SK-N-SH (cell line): ENCODE results near the gene PPA2. TPM values are rescaled to one million over a fixed set of nuclear protein-coding genes. Genes with fewer than 3 reads are reported as not detected.

Experiments
- CTCF ChIA-PET: fragments of 300-600, 350-600 bp; formaldehyde crosslinking; extraction: SDS; loops from one replicate; lab custom pipeline; 2021; lab: Yijun Ruan, JAX
- POLR2A ChIA-PET: fragments of 350-600 bp; sonication (Branson Sonifier 250); formaldehyde crosslinking; extraction: SDS; loops from one replicate; lab custom pipeline; 2020; ENCODE audit warnings: antibody characterized with exemption, inconsistent platforms; lab: Yijun Ruan, JAX
- DNase-seq: peaks from one replicate; pipeline ENCODE4 v3.0.0; 2012
- H2AFZ ChIP-seq: fragments of 200-600 bp; sonication (generic); 2 replicates; pipeline ENCODE4 v1.8.1; 2016; ENCODE audit warnings: antibody characterized with exemption, mild to moderate bottlenecking, low read depth
- H3F3A ChIP-seq: fragments of 200-600 bp; sonication (generic); replicated peaks from 2 replicates; pipeline ENCODE3; 2016; ENCODE audit warnings: antibody characterized with exemption, mild to moderate bottlenecking; ENCODE audit not compliant: insufficient read depth
- H3K27ac ChIP-seq, 2 experiments: fragments of 200-500 bp in 1 of 2; fragments of 200-600 bp in 1 of 2; sonication (Bioruptor generic) in 1 of 2; sonication (generic), shearing (Covaris generic) in 1 of 2; 2 replicates each; pipeline versions ENCODE4 v1.5.1 to v1.6.1; 2014 to 2016; ENCODE audit warnings: low read depth in 2 of 2, inconsistent platforms in 1 of 2, low read length in 1 of 2, mild to moderate bottlenecking in 1 of 2, mixed read lengths in 1 of 2
- H3K27me3 ChIP-seq: fragments of 200-600 bp; sonication (generic), shearing (Covaris generic); 2 replicates; pipeline ENCODE4 v1.6.1; 2016; ENCODE audit warnings: mixed run types; ENCODE audit not compliant: insufficient read depth
- H3K36me3 ChIP-seq, 2 experiments: fragments of 200-500 bp in 1 of 2; fragments of 200-600 bp in 1 of 2; sonication (Bioruptor generic) in 1 of 2; sonication (generic) in 1 of 2; replicated peaks in 1 of 2; 2 replicates each; pipeline versions ENCODE3 to v1.5.1; 2014 to 2016; ENCODE audit warnings: low read length in 1 of 2, mild to moderate bottlenecking in 1 of 2; ENCODE audit not compliant: insufficient read depth in 2 of 2, control insufficient read depth in 1 of 2
- H3K4me1 ChIP-seq, 2 experiments: fragments of 200-500 bp in 1 of 2; fragments of 200-600 bp in 1 of 2; sonication (Bioruptor generic) in 1 of 2; sonication (generic), shearing (Covaris generic) in 1 of 2; 2 replicates each; pipeline versions ENCODE4 v1.5.1 to v1.6.1; 2014 to 2016; ENCODE audit warnings: low read depth in 1 of 2, low read length in 1 of 2, mixed run types in 1 of 2; ENCODE audit not compliant: insufficient read depth in 2 of 2, control insufficient read depth in 1 of 2
- H3K4me2 ChIP-seq: fragments of 200-600 bp; sonication (generic), shearing (Covaris generic); 2 replicates; pipeline ENCODE4 v1.6.1; 2017; ENCODE audit warnings: mixed run types
- H3K4me3 ChIP-seq, 2 experiments: fragments of 200-500 bp in 1 of 2; fragments of 200-600 bp in 1 of 2; sonication (Bioruptor generic) in 1 of 2; sonication (generic), shearing (Covaris generic) in 1 of 2; 2 replicates each; pipeline versions ENCODE4 v1.5.1 to v1.8.1; 2014 to 2016; ENCODE audit warnings: low read depth in 2 of 2, inconsistent platforms in 1 of 2, low read length in 1 of 2, mild to moderate bottlenecking in 1 of 2, mixed read lengths in 1 of 2, moderate library complexity in 1 of 2
- H3K79me2 ChIP-seq: fragments of 200-600 bp; sonication (generic); 2 replicates; pipeline ENCODE4 v1.8.1; 2017; ENCODE audit warnings: mild to moderate bottlenecking; ENCODE audit not compliant: insufficient read depth
- H3K9ac ChIP-seq: fragments of 200-600 bp; sonication (generic); 2 replicates; pipeline ENCODE4 v1.6.1; 2017; ENCODE audit warnings: mixed run types
- H3K9me2 ChIP-seq: fragments of 200-600 bp; sonication (generic); 2 replicates; pipeline ENCODE4 v1.6.1; 2017; ENCODE audit warnings: mixed run types
- H3K9me3 ChIP-seq: fragments of 200-600 bp; sonication (generic); 2 replicates; pipeline ENCODE4 v1.6.1; 2017; ENCODE audit warnings: mixed run types, mild to moderate bottlenecking, moderate library complexity
- H4K20me1 ChIP-seq: fragments of 200-600 bp; sonication (generic); 2 replicates; pipeline ENCODE4 v1.6.1; 2017; ENCODE audit warnings: mild to moderate bottlenecking, mixed run types; ENCODE audit not compliant: insufficient read depth
- EP300 ChIP-seq, 2 experiments: IDR thresholded peaks; 2 replicates each; pipeline versions ENCODE4 v1.4.0 to v1.6.1; 2012; ENCODE audit warnings: borderline replicate concordance in 1 of 2, low read depth in 1 of 2, low read length in 1 of 2
- FOXJ3 ChIP-seq: sonication (generic); formaldehyde crosslinking; IDR thresholded peaks from 2 replicates; pipeline ENCODE4 v1.5.1; 2020; ENCODE audit warnings: mild to moderate bottlenecking, missing genetic modification reagents
- GABPA ChIP-seq: IDR thresholded peaks from 2 replicates; pipeline ENCODE4 v1.4.0; 2012; ENCODE audit warnings: low read depth, mild to moderate bottlenecking
- GATA2 ChIP-seq: sonication (generic); formaldehyde crosslinking; IDR thresholded peaks from 2 replicates; pipeline ENCODE4 v1.5.0; 2020; ENCODE audit warnings: mild to moderate bottlenecking, missing genetic modification reagents
- JUND ChIP-seq: IDR thresholded peaks from 2 replicates; pipeline ENCODE4 v1.4.0; 2012
- MEF2A ChIP-seq: IDR thresholded peaks from 2 replicates; pipeline ENCODE4 v1.4.0; 2012; ENCODE audit warnings: low read depth, borderline replicate concordance
- NFIC ChIP-seq: IDR thresholded peaks from 2 replicates; pipeline ENCODE4 v1.4.0; 2012; ENCODE audit warnings: borderline replicate concordance
- NRF1 ChIP-seq: IDR thresholded peaks from 2 replicates; pipeline ENCODE4 v1.6.1; 2012; ENCODE audit warnings: low read depth, mild to moderate bottlenecking, low read length
- POLR2AphosphoS5 ChIP-seq: IDR thresholded peaks from 2 replicates; pipeline ENCODE4 v1.6.1; 2012; ENCODE audit warnings: low read depth, low read length
- RFX5 ChIP-seq: IDR thresholded peaks from 2 replicates; pipeline ENCODE4 v1.6.1; 2012; ENCODE audit warnings: mild to moderate bottlenecking, improper control_type of control experiment, low read length
- RXRA ChIP-seq: IDR thresholded peaks from 2 replicates; pipeline ENCODE4 v1.4.0; 2012; ENCODE audit warnings: low read depth, mild to moderate bottlenecking, borderline replicate concordance
- SIN3A ChIP-seq: IDR thresholded peaks from 2 replicates; pipeline ENCODE4 v1.6.1; 2012; ENCODE audit warnings: low read depth, mild to moderate bottlenecking, low read length, moderate library complexity, borderline replicate concordance
- TAF1 ChIP-seq: IDR thresholded peaks from 2 replicates; pipeline ENCODE4 v1.6.1; 2012; ENCODE audit warnings: low read depth, mild to moderate bottlenecking, low read length, moderate library complexity, borderline replicate concordance
- TCF12 ChIP-seq: IDR thresholded peaks from 2 replicates; pipeline ENCODE4 v1.4.0; 2012
- TEAD4 ChIP-seq: IDR thresholded peaks from 2 replicates; pipeline ENCODE4 v1.4.0; 2012; ENCODE audit warnings: mild to moderate bottlenecking, borderline replicate concordance; ENCODE audit not compliant: insufficient read depth
- USF2 ChIP-seq: fragments of 150-350 bp; IDR thresholded peaks from 2 replicates; pipeline ENCODE4 v1.6.1; 2017; ENCODE audit warnings: antibody characterized with exemption, low read length, low read depth, borderline replicate concordance
- YY1 ChIP-seq: IDR thresholded peaks from 2 replicates; pipeline ENCODE4 v1.4.0; 2012; ENCODE audit warnings: low read depth, mild to moderate bottlenecking
- WGBS: methylation state at CpG from one replicate; pipeline ENCODE4 v1.1.6; 2017; ENCODE audit warnings: low lambda C conversion rate; 5-methylcytosine and 5-hydroxymethylcytosine counted together
- polyA plus RNA-seq, 3 experiments: library from polyadenylated mRNA; depleted of rRNA; stranded (reverse); fragments of >200 nt; gene quantifications; 2 replicates each; pipeline ENCODE4 v1.2.3, GENCODE V29; 2012
- TF ChIP-seq, protein P1 (sequence below): IDR thresholded peaks from 2 replicates; pipeline ENCODE4 v1.4.0; 2012; ENCODE audit warnings: low read depth
- TF ChIP-seq, protein P2 (sequence below): IDR thresholded peaks from 2 replicates; pipeline ENCODE4 v1.4.0; 2012; ENCODE audit warnings: low read depth, borderline replicate concordance
- TF ChIP-seq, protein P3 (sequence below): IDR thresholded peaks from 2 replicates; pipeline ENCODE4; 2012

The PPA2 gene
- polyA plus RNA-seq, 1 of the 3 experiments (the other 2 are of a cell fraction): 57.8 TPM

DNA sequence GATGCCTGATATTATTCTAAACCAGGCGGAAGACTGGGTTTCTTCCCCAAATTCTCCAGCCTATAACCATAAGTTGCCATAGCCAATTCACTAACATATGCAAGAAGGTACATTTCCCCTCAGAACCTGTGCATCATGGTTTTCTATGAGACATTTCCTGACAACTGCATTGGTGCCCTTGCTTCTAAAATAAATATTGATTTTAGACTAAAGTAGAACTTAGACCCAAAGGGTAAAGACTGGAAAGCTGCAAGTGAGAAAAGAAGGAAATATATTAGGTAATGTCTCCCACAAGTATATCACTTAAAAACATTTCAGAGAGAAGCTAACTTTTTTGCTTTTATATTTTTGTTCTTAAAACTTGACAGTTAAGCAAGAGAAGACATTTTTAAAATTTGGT lies 125.1 kb downstream of the PPA2 start (continued):
- no peak for TF ChIP-seq TCF12
- no peak for TF ChIP-seq TEAD4

DNA sequence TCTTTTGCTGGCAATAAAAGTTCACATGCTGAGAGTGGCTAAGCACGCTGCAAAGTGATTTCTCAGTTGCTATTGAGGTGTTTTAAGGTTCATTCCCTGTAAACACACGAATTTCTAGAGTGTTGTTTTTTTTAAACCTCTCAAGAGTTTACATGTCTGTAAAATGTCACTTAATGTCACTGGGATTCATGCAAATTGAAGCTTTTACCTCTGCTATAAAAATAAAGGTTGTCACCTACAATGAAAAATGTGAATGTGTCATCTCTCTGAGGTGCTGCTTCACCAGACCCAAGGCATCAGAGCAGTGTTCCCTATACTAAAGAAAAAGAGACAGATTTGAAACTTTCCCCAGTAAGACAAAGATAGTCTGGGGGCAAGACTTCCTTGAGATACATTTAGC lies 127.0 kb downstream of the PPA2 start:
- no peaks in the 10 kb centered on the region for H3K9me2 ChIP-seq
- H3K4me1 ChIP-seq: peaks cover 0 to 7% of the 10 kb centered on the region in 2 experiments; a peak in 2 of 4 replicates
- no peaks in the 10 kb centered on the region for H3K9me3 ChIP-seq
- H3F3A ChIP-seq: no peaks in the 10 kb centered on the region
- H3K27me3 ChIP-seq: no peaks in the 10 kb centered on the region
- H4K20me1 ChIP-seq: no peaks in the 10 kb centered on the region
- no peak overlapping the region for H3K27ac ChIP-seq
- DNase-seq: no peak
- no peaks in the 10 kb centered on the region for H3K79me2 ChIP-seq
- H3K9ac ChIP-seq: no peak overlapping the region
- H3K36me3 ChIP-seq: no peaks in the 10 kb centered on the region
- WGBS: 59% methylated on average over 2 of the region's 2 CpGs
- no peak overlapping the region for H2AFZ ChIP-seq
- no peak overlapping the region for H3K4me3 ChIP-seq
- POLR2A ChIA-PET: no interaction called here
- no peak overlapping the region for H3K4me2 ChIP-seq
- CTCF ChIA-PET: no interaction called here
- TF ChIP-seq RXRA: no peak
- no peak for TF ChIP-seq USF2
- TF ChIP-seq, protein P1, sequence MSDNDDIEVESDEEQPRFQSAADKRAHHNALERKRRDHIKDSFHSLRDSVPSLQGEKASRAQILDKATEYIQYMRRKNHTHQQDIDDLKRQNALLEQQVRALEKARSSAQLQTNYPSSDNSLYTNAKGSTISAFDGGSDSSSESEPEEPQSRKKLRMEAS: no peak
- TF ChIP-seq, all 33 proteins: peak for 0

DNA sequence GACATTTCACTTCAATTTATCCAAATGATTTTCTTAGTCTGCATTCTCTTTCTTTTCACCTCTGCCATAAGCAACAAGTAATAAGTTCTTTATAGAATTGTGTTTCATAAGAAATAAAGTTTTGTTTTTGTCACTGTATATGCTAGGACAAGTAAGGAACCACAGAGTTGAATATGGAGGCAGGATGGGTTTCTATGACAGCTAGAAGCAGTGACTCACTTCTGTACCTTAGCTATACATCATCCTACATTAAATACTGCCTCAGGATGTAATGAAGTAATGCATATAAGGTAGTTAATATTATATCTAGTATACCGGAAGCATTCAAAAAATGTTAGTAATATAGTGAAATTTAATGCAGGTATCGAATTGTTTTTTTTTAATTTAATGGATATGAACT lies 128.0 kb downstream of the PPA2 start:
- WGBS: 97% methylated on average over 2 of the region's 2 CpGs
- Histone ChIP-seq H3F3A (no peaks in the 10 kb centered on the region), H3K27ac (no peak overlapping the region), H3K9ac (no peak overlapping the region), H3K4me2 (no peak overlapping the region), H3K4me1 (peaks cover 0 to 7% of the 10 kb centered on the region in 2 experiments; a peak in 2 of 4 replicates), H3K27me3 (no peaks in the 10 kb centered on the region), H4K20me1 (no peaks in the 10 kb centered on the region), H3K9me2 (no peaks in the 10 kb centered on the region), H3K9me3 (no peaks in the 10 kb centered on the region), H2AFZ (no peak overlapping the region), H3K36me3 (no peaks in the 10 kb centered on the region), H3K79me2 (no peaks in the 10 kb centered on the region), H3K4me3 (no peak overlapping the region)
- DNase-seq: no peak
- CTCF ChIA-PET: no interaction called here
- POLR2A ChIA-PET: no interaction called here
- TF ChIP-seq, protein P2, sequence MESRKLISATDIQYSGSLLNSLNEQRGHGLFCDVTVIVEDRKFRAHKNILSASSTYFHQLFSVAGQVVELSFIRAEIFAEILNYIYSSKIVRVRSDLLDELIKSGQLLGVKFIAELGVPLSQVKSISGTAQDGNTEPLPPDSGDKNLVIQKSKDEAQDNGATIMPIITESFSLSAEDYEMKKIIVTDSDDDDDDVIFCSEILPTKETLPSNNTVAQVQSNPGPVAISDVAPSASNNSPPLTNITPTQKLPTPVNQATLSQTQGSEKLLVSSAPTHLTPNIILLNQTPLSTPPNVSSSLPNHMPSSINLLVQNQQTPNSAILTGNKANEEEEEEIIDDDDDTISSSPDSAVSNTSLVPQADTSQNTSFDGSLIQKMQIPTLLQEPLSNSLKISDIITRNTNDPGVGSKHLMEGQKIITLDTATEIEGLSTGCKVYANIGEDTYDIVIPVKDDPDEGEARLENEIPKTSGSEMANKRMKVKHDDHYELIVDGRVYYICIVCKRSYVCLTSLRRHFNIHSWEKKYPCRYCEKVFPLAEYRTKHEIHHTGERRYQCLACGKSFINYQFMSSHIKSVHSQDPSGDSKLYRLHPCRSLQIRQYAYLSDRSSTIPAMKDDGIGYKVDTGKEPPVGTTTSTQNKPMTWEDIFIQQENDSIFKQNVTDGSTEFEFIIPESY: no peak
- TF ChIP-seq POLR2AphosphoS5 (no peak), JUND (no peak), GABPA (no peak), NFIC (no peak), NRF1 (no peak), SIN3A (no peak), GATA2 (CRISPR knock-in tag) (no peak), USF2 (no peak), TAF1 (no peak), TEAD4 (no peak), RFX5 (no peak), TCF12 (no peak), MEF2A (no peak), EP300 (IDR thresholded peaks at IDR 0.05; ENCODE audit: borderline replicate concordance in 1 of 2, low read depth in 1 of 2, low read length in 1 of 2) (no peak), FOXJ3 (CRISPR knock-in tag) (no peak), YY1 (no peak)
- TF ChIP-seq, protein P3, sequence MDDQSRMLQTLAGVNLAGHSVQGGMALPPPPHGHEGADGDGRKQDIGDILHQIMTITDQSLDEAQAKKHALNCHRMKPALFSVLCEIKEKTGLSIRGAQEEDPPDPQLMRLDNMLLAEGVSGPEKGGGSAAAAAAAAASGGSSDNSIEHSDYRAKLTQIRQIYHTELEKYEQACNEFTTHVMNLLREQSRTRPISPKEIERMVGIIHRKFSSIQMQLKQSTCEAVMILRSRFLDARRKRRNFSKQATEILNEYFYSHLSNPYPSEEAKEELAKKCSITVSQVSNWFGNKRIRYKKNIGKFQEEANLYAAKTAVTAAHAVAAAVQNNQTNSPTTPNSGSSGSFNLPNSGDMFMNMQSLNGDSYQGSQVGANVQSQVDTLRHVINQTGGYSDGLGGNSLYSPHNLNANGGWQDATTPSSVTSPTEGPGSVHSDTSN: no peak
